HepG2 (cell line): Measurements from ENCODE around the gene ACCS. TPM values are rescaled to one million over a fixed set of nuclear protein-coding genes. Genes with fewer than 3 reads are reported as not detected.

Experiments
- ARNT2 ChIP-seq: sonication (generic); formaldehyde crosslinking; IDR thresholded peaks from 2 replicates; pipeline ENCODE4 v1.8.0; 2022; ENCODE audit warnings: mild to moderate bottlenecking, low read depth, missing genetic modification reagents, moderate library complexity
- E2F1 ChIP-seq: sonication (generic); formaldehyde crosslinking; IDR thresholded peaks from 2 replicates; pipeline ENCODE4 v1.5.0; 2020; ENCODE audit warnings: missing genetic modification reagents
- NBN ChIP-seq: fragments of 450-650 bp; conservative IDR thresholded peaks from 2 replicates; pipeline ENCODE4 v1.6.1; 2017
- NCOR1 ChIP-seq: fragments of 200-600 bp; sonication (generic); IDR thresholded peaks from 2 replicates; pipeline ENCODE4 v1.7.0; 2017; ENCODE audit warnings: antibody characterized with exemption, low read length, borderline replicate concordance
- RCOR2 ChIP-seq: IDR thresholded peaks from 2 replicates; pipeline ENCODE4 v1.6.1; 2016; ENCODE audit warnings: missing biosample characterization, missing genetic modification reagents
- RXRB ChIP-seq: IDR thresholded peaks from 2 replicates; pipeline ENCODE4 v1.6.1; 2016; ENCODE audit warnings: borderline replicate concordance, missing genetic modification reagents, missing compliant biosample characterization
- SAFB2 ChIP-seq: sonication (generic); formaldehyde crosslinking; IDR thresholded peaks from 2 replicates; pipeline ENCODE4 v1.5.1; 2020; ENCODE audit warnings: missing genetic modification reagents, low read depth, mild to moderate bottlenecking, borderline replicate concordance
- SKI ChIP-seq: fragments of 450-650 bp; IDR thresholded peaks from one replicate; pipeline ENCODE4 v1.6.1; 2018; ENCODE audit warnings: mild to moderate bottlenecking; ENCODE audit not compliant: partially characterized antibody
- ZNF225 ChIP-seq: sonication (generic); formaldehyde crosslinking; IDR thresholded peaks from 2 replicates; pipeline ENCODE4 v1.4.0; 2020; ENCODE audit warnings: mild to moderate bottlenecking, missing genetic modification reagents
- ZNF33A ChIP-seq: sonication (generic); formaldehyde crosslinking; IDR thresholded peaks from 2 replicates; pipeline ENCODE4 v1.5.1; 2020; ENCODE audit warnings: missing genetic modification reagents, mild to moderate bottlenecking, moderate library complexity, borderline replicate concordance
- ZNF574 ChIP-seq: sonication (generic); formaldehyde crosslinking; IDR thresholded peaks from 2 replicates; pipeline ENCODE4 v1.4.0; 2020; ENCODE audit warnings: missing genetic modification reagents
- ZNF629 ChIP-seq: sonication (generic); formaldehyde crosslinking; conservative IDR thresholded peaks from 2 replicates; pipeline ENCODE4 v1.5.0; 2020; ENCODE audit warnings: missing genetic modification reagents
- polyA plus RNA-seq, 8 experiments: library from polyadenylated mRNA; depleted of rRNA in 3 of 8; stranded (reverse) in 7 of 8; unstranded in 1 of 8; fragments of >200 nt; fragmentation: Illumina TruSeq in 4 of 8; extraction: Trizol in 4 of 8; gene quantifications; 2 replicates each; pipeline versions ENCODE4 v1.2.1 to v1.2.3, GENCODE V29; 2011 to 2016; ENCODE audit warnings: low read depth in 4 of 8, missing spikeins in 1 of 8, mixed read lengths in 1 of 8; ENCODE audit not compliant: insufficient read depth in 1 of 8
- total RNA-seq, 5 experiments: library from RNA; depleted of rRNA; stranded (reverse); fragments of >200 nt; fragmentation: Illumina TruSeq; extraction: Trizol; gene quantifications; 2 replicates each; pipeline ENCODE4 v1.2.3, GENCODE V29; 2016; ENCODE audit warnings: low read depth in 1 of 5
- TF ChIP-seq, protein P1 (sequence below): sonication (generic); formaldehyde crosslinking; IDR thresholded peaks from 2 replicates; pipeline ENCODE4 v1.9.0; 2021; ENCODE audit warnings: missing genetic modification reagents, borderline replicate concordance
- TF ChIP-seq, protein P2 (sequence below): sonication (generic); formaldehyde crosslinking; IDR thresholded peaks from 2 replicates; pipeline ENCODE4 v1.4.0; 2020; ENCODE audit warnings: mild to moderate bottlenecking, missing genetic modification reagents

The ACCS gene
- total and polyA plus RNA-seq, 2 of the 13 experiments (the other 11 are each of a cell fraction or from before 2014, with no cell fraction given), result 0.55 to 0.59 TPM

GRCh38 chr11:44126304-44126703 lies 60.2 kb downstream of the ACCS start (continued):
- TF ChIP-seq ZNF33A (no peak), SAFB2 (CRISPR knock-in tag) (no peak), E2F1 (CRISPR knock-in tag) (no peak), RXRB (CRISPR knock-in tag) (peak; percentile 61; the same call in 1 of the 2 replicates), ZNF629 (CRISPR knock-in tag) (peak; percentile 35; the same call in 1 of the 2 replicates), ZNF574 (CRISPR knock-in tag) (no peak), NCOR1 (0 out of 2 replicates have a peak, but pooled peaks have one; percentile 20), ZNF225 (no peak), NBN (no peak), SKI (peak; percentile 79), ARNT2 (CRISPR knock-in tag) (no peak), RCOR2 (CRISPR knock-in tag) (no peak)
- TF ChIP-seq, protein P1, sequence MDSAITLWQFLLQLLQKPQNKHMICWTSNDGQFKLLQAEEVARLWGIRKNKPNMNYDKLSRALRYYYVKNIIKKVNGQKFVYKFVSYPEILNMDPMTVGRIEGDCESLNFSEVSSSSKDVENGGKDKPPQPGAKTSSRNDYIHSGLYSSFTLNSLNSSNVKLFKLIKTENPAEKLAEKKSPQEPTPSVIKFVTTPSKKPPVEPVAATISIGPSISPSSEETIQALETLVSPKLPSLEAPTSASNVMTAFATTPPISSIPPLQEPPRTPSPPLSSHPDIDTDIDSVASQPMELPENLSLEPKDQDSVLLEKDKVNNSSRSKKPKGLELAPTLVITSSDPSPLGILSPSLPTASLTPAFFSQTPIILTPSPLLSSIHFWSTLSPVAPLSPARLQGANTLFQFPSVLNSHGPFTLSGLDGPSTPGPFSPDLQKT, result no peak
- TF ChIP-seq, protein P2, sequence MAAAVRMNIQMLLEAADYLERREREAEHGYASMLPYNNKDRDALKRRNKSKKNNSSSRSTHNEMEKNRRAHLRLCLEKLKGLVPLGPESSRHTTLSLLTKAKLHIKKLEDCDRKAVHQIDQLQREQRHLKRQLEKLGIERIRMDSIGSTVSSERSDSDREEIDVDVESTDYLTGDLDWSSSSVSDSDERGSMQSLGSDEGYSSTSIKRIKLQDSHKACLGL (CRISPR knock-in tag), result no peak
- TF ChIP-seq, all 625 proteins: peak for 13
